AG09319 (cell line): ENCODE results near the gene NAT8L.

Experiments used
- DNase-seq: peaks from one replicate; pipeline ENCODE4 v3.0.0-alpha.2; 2010; ENCODE audit warnings: low read depth; ENCODE audit errors: extremely low read depth
- TF ChIP-seq, protein P1 (sequence below): IDR thresholded peaks from 2 replicates; pipeline ENCODE4 v1.5.1; 2011; ENCODE audit warnings: low read depth, mild to moderate bottlenecking, inconsistent platforms, low read length, moderate library complexity

The NAT8L gene

GRCh38 chr4:2068198-2068470 is 9.0 kb downstream of the NAT8L start:
- no peak for DNase-seq
- TF ChIP-seq, protein P1, sequence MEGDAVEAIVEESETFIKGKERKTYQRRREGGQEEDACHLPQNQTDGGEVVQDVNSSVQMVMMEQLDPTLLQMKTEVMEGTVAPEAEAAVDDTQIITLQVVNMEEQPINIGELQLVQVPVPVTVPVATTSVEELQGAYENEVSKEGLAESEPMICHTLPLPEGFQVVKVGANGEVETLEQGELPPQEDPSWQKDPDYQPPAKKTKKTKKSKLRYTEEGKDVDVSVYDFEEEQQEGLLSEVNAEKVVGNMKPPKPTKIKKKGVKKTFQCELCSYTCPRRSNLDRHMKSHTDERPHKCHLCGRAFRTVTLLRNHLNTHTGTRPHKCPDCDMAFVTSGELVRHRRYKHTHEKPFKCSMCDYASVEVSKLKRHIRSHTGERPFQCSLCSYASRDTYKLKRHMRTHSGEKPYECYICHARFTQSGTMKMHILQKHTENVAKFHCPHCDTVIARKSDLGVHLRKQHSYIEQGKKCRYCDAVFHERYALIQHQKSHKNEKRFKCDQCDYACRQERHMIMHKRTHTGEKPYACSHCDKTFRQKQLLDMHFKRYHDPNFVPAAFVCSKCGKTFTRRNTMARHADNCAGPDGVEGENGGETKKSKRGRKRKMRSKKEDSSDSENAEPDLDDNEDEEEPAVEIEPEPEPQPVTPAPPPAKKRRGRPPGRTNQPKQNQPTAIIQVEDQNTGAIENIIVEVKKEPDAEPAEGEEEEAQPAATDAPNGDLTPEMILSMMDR: no peak

GRCh38 chr4:2068566-2068965 is 9.4 kb downstream of the NAT8L start:
- no peak for DNase-seq
- TF ChIP-seq, protein P1: no peak

- no peak for DNase-seq
- TF ChIP-seq, protein P1: no peak
Observed at GRCh38 chr4:2069161-2069971, 10.2 kb downstream of the NAT8L start.

DNA sequence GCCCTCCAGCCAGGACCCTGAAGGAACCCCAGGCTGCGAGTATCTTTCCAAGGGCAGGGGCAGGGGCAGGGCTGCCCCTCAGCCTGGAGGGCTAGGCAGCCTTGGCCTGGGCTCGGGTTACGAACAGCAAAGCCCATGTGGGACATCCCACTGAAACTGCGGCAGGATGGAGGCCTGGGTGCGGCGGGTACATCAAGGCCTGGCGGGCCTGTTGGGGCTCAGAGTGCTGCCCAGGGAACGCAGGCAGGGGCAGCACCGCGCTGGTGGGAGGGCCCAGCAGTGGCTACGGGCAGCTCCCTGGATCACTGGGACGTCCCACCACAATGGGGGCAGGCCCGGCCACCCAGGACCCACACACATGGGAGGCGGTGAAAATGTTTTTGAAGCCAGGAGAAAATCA is 10.9 kb downstream of the NAT8L start:
- TF ChIP-seq, protein P1: no peak
- no peak for DNase-seq

- no peak for DNase-seq
- TF ChIP-seq, protein P1: no peak
Observed at GRCh38 chr4:2070421-2071251, 11.5 kb downstream of the NAT8L start.

GRCh38 chr4:2071252-2071911 is 12.3 kb downstream of the NAT8L start:
- TF ChIP-seq, protein P1: no peak
- no peak for DNase-seq
